Tongue (tissue), 2 donors: ENCODE measurements around the gene SLC26A1. TPM values are rescaled to one million over a fixed set of nuclear protein-coding genes. Genes with fewer than 3 reads are reported as not detected.

Experiments
- DNase-seq: peaks from one replicate; pipeline ENCODE4 v3.0.0-alpha.2; 2015
- total RNA-seq: library from RNA; depleted of rRNA; stranded (reverse); fragments of >200 nt; gene quantifications from one replicate; pipeline ENCODE4 v1.2.3, GENCODE V29; 2014

The SLC26A1 gene
- total RNA-seq, 1 donor from 2014 or later, result 0.31 TPM

DNA sequence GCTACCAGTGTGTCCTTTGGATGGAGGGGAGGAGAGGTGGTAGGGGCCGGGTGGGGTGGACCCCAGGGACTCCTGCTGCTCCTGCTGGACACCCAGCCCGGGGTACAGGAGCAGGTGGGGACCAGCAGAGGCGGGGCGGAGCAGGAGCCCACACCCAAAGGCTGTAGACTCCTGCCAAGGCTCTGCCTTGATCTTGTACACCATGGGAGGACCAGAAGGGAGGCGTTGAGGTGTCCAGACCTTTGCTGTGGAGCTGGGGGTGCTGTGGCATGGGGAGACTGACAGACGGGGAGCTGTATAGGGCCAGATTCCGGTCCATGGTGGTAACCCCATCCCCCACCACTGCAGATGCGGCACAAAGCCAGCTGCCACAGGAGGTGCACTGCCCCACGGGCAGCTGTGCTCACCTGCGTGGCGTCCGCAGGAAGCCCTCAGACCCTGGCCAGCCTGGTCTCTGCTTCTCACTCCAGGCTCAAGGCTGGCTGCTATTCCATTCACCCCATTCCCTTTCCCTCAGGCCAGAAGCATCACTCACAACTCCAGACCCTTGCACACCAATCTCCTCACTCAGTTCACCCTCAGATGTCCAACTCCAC lies 5.0 kb upstream of the SLC26A1 start:
- DNase-seq, result no peak

DNA sequence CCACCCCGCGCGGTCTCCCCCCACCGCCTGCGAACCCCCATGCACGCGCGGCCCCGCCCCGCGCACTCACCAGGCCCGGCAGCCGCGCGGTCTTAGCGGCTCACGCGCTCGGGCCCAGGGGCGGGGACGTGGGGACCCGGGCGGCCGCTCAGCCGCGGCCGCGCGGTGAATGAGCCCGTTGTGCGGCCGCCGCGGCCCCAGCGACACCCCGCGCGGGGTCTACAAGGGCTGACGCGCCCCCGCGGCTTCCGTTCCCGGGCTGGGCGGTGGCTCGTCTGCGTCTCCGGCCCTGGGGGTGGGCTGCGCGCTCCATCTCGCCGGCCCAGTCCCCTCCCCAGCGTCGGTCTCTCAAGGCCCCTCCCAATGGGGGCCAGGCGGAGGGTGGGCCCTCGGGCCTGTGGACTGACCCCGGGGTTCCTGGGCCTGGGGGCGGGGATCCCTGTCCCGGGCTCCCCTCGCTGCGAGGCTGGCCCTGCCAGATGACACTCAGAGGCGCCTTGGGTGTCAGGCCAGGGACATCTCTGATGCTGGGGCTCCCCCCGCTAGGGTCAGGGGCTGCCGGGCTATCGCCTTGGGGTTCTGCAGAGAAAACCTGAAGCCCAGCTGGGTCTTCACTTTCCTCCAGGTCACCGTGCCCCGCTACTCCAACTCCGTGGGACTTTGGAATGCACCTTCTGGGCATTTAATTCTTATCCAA lies 4.3 kb upstream of the SLC26A1 start:
- DNase-seq, result no peak

DNA sequence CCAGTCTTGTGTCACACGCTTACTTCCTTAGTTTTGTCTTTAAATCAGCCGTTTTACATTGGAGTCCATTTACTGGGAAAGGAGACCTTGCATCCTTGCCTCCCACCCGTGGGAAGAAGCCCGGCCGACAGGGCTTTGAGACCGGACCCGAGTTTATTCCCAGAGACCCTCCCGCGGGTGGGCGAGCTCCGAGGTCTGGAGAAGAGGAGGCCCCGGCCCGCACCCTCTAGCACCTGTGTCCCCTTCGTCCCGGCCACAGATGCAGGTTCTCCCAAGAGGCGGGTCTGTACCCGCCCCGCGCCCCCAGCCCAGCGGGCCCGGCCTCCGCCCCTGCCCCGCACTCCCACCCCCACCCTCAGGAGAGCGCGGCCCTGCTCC lies 3.8 kb upstream of the SLC26A1 start:
- DNase-seq, result no peak

DNA sequence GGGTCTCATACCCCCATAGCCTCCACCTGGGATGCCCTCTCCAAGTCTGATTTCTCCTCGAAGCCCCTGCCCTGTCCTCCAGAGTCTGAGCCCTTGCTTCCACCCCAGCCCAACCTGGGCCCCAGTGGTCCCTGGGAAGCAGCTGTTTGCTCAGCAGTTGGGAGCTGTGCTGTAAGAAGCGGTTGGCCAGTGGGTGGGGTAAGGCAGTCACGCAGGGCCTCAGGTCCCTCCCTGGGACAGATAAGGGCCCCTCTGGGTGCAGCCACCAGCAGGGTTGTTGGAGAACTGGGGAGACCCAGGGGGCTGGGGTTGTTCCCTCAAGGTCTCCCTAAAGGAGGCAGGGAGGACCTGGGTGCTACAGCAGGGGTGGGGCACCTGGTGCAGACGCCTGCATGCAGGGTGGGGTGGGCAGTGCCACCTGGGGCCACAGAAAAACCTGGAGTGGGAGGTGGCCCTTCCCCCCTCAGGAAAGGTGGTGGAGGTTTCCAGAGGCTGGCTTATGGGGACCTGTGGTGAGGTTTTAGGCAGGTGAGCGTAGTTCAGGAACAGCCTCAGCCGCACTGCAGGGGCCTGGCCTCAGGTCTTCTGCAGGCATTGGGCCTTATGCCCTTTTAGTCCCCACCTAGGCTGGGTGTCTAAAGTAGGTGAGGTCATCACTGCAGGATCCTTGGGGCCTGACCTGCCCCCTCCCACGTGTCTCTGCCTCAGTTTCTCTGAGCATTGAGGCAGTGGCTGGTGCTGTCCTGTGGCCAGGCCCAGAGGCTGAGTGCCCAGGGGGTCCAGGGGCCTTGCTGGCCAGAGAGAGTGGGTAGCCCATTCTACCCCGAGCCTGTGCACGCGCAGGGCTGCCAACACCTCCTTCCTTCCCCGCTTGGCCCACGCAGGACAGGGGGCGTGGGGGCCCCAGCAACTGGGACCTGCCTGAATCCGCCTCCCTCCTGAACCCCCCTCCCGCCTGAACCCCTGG lies 3.1 kb upstream of the SLC26A1 start:
- no peak for DNase-seq

DNA sequence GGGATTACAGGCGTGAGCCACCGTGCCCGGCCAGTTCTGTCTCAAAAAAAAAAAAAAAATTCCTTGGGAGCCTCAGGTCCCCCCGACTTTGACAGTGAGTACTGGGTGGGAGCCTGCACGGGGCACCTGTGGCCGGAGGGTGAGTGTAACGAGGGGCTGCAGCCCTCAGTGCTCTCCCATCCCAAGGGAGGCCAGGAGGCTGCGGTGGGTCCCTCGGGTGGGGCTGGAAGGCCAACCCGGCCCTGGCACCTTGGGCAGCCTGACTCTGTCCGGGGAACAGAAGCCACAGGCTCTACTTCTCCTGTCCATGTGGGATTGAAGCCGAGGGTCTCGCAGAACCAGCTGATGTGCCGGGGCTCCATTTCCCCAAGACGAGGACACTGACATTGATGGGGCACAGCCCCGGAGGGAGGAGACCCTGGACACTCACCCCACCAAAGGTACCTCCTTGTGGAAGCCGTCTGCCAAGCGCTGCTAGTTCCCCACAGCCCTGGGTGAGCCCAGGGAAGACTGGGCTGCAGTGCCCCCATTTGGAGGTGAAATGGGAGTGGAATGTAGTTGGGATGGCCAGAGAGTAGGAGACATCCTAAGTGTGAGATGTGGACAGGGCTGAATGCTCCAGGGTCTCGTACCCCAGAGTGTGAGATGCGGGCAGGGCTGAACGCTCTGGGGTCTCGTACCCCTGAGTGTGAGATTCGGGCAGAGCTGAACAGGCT lies 2.3 kb upstream of the SLC26A1 start:
- DNase-seq, result no peak

DNA sequence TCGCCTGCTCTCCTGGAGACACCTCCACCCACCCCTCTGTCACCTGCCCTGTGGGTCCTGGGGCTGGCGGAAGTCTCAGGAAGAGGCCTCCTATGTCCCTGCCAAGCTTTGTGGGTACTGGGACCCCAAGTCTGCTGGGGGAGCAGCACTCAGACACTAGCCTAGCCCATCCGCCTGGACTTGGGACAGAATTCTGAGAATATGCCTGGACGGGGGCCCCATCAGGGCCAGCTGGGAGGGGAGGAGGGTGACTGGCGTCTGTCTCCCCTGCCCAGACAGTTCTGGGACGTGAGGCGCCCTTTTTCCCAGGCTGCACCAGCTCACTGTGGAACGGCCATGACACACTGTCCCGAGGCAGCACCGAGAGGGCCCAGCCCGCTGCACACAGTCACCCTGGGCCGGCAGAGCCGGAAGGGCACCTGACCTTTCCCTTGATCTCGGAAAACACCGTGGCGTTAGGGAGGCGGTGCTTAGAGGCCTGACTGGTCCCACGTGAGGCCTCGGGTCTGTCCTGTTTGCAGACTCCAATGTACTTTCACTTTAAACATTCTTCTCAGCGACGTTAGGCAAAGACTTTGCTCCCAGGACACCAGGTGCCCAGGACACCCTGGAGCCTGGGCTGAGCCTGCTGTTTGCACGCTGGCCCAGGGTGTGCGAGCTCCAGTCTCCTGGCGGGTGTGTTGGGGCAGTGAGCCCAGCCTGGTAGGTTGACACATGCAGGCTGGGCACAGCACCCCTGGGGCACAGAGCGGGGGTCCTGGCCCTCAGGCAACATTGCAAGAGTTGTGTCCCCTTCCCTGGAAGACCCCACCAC lies 700 bp downstream of the SLC26A1 start:
- no peak for DNase-seq

DNA sequence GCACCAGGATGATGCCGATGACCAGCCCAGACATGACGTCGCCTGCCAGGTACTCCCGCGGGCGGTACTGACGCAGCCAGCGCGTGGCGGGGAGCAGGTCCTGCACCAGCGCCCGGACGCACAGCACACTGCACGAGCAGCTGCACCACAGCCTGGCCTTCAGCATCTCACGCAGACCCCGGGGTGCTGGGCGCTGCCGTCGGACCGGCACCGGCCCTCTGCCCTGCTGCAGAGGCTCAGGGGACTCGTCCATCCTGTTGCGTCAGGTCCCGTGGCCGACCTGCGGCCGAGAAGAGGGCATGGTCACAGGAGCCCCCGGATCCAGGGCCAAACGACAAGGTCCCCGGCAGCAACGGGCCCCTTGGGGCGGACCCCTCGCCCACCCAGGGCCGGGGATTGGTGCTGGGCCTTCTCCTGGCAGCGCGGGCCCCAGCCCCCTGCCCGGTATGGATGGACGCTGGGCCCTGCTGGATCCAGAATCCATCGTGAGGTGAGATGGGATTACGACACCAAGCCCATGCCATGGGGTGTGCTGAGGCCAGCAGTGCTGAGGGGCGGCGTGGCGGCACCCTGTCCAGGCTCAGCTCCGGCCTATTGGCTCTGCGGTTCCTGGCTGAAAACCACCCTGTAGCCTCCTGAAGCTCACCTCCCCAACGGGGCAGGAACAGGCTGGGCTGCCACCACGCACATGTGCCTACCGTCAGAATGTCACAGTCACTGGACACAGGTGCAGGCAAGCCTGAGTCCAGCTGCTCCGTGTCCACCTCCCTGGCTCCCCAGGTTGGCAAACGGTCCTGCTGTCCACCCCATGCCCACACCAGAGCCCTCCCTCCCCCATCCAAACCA lies 1.5 kb downstream of the SLC26A1 start:
- DNase-seq, result no peak

DNA sequence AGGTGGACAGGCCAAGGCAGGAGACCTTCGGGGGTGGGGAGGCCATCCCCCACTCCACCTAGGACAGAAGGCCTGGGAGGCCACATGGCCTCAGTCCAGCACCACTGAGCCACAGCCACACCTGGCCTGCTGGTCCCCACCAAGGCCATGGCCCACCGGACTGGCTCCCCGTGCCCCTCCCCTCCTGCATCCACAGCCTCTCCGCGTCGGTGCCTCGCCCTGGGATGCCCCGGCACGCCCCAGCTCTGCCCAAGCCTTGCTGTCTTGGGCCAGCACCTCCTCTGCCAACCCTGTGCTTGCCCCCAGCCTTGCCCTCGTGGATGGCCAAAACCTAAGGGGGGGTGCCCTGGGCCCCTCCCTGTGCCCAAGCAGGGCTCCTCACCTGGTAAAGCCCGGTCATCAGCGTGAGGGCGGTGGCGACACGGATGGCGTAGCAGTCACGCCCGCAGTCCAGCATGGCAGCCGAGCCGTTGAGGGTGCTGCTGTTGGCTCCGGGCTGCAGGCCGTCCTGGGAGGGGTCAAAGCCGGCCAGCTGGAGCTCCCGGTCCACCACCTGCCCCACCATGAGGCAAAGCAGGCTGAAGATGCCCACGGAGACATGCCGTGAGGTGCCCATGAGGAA lies 2.3 kb downstream of the SLC26A1 start:
- DNase-seq, result no peak

DNA sequence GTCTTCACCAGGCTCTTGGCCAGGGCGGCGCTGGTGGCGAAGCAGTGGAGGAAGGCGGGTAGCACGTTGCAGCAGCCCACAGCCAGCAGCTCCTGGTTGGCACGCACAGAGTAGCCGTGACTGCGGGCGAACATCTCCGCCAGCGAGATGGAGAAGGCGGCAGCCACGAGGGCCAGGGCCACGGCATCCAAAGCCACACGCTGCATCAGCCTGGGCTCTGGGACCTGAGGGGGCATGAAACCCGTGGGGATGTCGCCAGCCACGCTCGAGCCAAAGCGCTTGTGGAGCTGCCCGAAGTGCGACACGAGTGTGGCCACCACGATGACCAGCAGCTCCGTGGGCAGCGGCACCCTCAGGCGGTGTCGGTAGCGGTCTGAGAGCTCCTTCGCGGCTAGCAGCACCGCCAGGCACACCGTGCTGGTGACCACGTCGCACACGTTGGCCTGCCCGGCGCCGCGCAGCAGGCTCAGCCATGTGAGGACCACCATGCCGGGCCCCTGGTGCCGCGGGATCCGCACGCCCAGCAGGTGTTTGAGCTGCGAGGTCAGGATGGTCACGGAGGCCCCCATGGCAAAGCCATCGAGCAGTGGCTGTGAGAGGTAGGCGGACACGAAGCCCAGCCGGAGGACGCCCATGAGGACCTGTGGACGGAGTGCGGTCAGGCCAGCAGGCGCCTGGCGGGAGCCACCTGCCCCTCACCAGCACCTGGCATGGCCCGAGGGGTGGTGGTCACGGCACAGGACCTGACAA lies 3.3 kb downstream of the SLC26A1 start:
- DNase-seq, result no peak

DNA sequence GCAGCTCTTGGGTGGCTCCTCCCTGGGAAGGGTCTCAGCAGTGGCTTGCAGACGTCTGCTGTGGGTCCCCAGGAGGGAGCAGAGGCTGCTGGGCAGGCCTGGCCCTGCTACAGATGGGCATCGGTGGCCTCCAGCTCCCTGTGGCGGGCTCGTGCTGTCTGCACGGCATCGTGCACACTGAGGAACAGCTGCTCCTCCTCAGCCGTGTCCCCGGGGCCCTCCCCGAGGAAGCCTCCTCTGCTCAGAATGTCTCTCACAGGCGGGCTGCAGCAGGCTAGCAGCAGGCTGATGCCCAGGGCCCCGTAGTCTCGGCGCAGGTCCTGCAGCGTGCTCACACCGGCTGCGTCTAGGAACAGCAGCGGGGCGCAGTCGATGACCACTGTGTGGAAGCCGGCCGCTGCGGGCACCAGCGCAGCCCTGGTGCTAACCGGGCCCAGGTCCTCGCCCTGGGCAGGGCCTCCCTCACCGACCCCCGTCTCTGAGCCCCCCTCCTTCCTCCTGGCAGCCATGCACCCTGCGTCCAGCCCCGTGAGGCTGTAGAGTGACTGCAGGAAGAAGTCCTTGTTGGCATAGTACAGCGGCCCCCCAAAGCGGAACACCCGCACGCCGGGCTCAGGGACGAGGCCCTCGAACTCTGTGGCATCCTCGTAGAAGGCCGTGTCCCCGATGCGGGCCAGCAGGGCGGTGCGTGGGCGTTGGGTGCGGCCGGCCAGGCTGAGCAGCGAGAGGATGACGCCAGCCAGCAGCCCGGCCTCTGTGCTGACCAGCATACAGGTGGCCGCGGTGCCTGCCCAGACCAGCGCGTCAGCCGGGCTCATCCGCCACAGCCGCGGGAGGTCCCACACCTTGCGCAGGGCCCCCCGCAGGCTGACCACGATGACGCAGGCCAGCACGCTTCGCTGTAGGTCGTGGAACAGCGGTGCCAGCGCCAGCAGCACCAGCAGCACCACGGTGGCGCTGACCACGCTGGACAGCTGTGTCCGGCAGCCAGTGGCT lies 4.2 kb downstream of the SLC26A1 start:
- DNase-seq, result no peak

DNA sequence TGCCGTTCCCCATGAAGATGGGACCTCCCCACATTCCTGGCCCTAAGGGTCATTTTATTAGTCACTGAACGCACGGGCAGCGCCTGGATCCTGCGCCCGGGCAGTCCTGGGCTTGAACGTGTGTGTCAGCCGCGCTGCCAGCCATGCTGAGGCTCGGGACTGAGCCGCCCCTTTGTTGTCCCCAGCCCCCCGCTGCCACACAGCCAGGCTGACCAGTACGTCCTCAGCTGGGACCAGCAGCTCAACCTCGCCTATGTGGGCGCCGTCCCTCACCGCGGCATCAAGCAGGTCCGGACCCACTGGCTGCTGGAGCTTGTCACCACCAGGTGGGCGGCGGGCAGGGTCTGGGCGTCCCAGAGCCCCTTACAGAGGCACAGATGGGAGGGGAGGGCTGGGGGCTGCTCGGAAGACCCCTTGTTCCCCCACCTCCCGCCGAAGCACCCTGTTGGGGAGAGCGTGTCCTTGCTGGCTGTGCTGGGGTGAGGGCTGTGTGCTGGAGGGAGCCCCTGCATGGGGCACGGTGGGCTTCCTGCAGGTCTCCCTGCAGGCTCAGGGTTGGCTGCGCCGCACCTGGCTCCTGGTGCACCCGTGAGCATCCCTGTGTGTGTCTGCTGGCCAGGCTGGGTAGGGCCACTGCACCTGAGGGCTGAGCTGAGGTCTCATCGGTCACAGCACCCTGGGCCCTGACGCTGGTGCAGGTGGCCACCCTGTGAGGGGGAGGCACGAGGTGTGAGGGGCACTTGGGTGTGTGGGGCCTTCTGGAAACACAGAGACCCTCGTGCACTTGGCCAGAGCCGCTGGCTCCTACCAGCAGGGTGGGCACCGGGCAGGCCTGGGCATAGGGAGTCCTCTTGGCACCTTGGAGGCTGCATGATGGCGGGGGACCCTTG lies 5.3 kb downstream of the SLC26A1 start:
- no peak for DNase-seq

DNA sequence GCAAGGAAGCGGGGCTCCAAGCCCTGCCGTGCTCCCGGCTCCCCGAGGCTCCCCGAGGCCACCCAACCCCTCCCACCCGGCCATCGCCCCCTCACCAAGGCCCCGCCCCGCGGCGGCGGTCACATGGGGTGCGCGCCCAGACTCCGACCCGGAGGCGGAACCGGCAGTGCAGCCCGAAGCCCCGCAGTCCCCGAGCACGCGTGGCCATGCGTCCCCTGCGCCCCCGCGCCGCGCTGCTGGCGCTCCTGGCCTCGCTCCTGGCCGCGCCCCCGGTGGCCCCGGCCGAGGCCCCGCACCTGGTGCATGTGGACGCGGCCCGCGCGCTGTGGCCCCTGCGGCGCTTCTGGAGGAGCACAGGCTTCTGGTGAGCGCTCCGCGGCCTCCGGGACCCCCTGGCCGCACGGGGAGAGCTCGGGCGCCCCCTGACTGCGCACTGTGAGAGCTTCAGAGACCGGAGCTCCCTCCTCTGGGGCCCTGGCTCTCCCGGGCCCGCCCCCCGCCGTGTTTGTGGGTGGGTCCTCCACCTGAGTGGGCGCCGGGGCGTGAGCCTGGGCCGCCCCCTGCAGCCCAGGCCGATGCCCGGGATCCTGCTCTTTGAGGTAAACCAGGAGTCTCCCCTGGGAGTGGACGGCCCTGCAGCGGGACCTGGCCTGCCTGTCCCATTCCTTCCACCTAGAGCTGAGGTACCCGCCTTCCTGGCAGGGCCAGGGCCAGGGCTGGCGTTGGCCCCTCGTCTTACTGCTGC lies 6.2 kb downstream of the SLC26A1 start, which contains the start of gene IDUA:
IDUA (plus strand) TSS at position 166 of the 745 bp plus-strand sequence; CDS start at position 207, 41 bp downstream.
- DNase-seq, result peak; percentile 85

DNA sequence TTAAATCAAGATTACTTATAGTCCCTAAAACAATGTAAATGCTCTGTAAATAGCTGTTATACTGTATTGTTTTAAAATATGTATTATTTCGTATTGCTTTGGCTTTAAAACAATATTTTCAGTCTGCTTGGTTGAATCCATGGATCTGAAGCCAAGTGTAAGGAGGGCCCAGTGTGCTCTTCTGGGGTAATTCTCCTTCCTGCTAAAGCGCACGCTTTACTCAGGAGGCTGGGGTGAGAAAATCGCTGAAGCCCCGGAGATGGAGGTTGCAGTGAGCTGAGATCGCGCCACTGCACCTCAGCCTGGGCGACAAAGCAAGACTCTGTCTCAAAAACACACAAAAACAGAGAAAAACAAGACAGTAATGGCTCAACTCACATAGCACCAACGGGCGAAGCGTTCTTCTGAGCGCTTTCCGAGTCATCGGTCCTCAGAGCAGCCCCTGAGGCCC lies 6.8 kb downstream of the SLC26A1 start:
- DNase-seq, result no peak

DNA sequence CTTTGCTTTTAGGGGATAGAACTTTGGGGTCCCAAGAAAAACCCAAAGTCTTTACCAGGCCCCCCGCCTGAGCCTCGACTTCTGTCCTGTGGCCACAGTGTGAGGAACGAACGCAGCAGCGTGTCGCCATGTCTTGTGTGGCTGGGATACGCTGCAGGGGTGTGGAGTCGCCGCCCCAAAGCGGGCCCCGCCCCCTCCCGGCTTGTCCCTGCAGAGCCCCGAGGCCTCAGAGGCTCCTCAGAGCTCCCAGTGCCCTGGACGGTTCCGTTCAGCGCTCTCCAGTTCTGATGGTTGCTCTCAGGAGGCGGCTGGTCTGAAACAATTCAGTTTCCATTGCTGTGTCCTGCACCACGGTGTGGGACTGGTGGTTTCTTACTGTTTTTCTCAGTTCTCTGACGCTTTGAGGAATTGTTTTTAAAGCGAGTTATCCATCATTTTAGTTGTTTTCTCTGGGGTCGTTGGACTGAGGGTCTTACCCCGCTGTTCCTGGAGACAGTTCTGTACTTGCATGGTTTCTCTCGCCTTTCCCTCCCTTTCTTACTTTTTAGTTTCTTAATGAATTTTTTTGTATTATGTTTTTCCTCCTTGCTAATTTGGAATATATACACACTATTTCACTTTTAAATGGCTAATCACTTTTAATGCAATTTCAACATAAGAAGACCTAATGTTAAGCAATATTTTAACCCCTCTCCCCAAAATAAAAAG lies 7.9 kb downstream of the SLC26A1 start:
- peak; percentile 48 for DNase-seq

DNA sequence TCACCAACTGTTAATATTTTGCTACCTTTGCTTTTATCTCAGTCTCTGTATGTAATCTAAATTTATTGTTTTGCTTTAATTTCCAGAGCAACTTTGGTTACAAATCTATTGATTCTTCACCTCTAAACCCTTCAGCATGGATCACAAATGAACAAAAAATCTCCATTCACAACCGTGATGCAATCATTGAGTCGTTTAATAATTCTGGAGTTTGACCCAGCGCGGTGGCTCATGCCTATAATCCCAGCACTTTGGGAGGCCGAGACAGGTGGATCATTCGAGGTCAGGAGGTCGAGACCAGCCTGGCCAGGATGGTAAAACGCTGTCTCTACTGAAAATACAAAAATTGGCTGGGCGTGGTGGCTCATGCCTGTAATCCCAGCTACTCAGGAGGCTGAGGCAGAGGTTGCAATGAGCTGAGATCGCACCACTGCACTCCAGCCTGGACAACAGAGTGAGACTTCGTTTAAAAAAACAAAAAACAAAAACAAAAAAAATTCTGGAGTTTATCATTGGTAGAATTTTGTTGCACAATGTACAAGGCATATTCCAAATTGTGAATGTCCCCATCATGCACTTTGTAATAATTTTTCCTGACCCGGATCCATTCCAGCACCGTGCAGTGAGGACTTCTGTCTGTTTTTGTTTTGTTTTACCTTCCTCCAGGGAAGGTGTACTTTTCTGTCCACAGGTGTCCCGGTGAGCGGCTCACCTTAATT lies 8.7 kb downstream of the SLC26A1 start:
- DNase-seq, result no peak
